Colonic mucosa (tissue), 4 donors: ENCODE data around the gene RBFOX2. TPM values are rescaled to one million over a fixed set of nuclear protein-coding genes. Genes with fewer than 3 reads are reported as not detected.

ENCODE experiments used
- DNase-seq: peaks from one replicate; pipeline ENCODE4 v3.0.0-alpha.2; 2020
- H3K27ac ChIP-seq: fragments of 200-600 bp; one replicate; pipeline ENCODE4 v1.8.0; 2021
- H3K27me3 ChIP-seq: fragments of 200-600 bp; one replicate; pipeline ENCODE4 v1.8.0; 2021
- H3K36me3 ChIP-seq: fragments of 200-600 bp; one replicate; pipeline ENCODE4 v1.8.0; 2021
- H3K4me1 ChIP-seq: fragments of 200-600 bp; one replicate; pipeline ENCODE4 v1.8.0; 2021; ENCODE audit warnings: mild to moderate bottlenecking
- H3K4me3 ChIP-seq: fragments of 200-600 bp; one replicate; pipeline ENCODE4 v1.8.0; 2021
- H3K9ac ChIP-seq, 2 donors: one replicate each; pipeline ENCODE4 v1.7.0; 2013; ENCODE audit warnings: control low read depth in 2 of 2, low read depth in 2 of 2, low read length in 2 of 2
- H3K9me3 ChIP-seq: fragments of 200-600 bp; one replicate; pipeline ENCODE4 v1.8.0; 2021
- CTCF ChIP-seq: fragments of 200-600 bp; IDR thresholded peaks from one replicate; pipeline ENCODE4 v1.8.0; 2022; ENCODE audit warnings: antibody characterized with exemption, mild to moderate bottlenecking
- intact Hi-C: fragments of 100-400 bp; cut with DNase I; formaldehyde crosslinking; loops from one replicate; pipeline ENCODE4 v1.14.1; 2022
- total RNA-seq, 2 donors: library from RNA; stranded (reverse); fragmentation: NEBNext Ultra II Directional in 1 of 2; extraction: Animal tissue kit (Norgen Biotek cat#: 25700) in 1 of 2; gene quantifications; one replicate each; pipeline ENCODE4 v1.2.1, GENCODE V29; 2021
- donor health status: healthy.
- donor health status: DM: no; HTN: no; CAD: no.
- donor health status: DM: no; HTN: no; CAD: no.

RBFOX2 gene
- total RNA-seq, 2 donors from 2014 or later, result 44.4 to 60.2 TPM

DNA sequence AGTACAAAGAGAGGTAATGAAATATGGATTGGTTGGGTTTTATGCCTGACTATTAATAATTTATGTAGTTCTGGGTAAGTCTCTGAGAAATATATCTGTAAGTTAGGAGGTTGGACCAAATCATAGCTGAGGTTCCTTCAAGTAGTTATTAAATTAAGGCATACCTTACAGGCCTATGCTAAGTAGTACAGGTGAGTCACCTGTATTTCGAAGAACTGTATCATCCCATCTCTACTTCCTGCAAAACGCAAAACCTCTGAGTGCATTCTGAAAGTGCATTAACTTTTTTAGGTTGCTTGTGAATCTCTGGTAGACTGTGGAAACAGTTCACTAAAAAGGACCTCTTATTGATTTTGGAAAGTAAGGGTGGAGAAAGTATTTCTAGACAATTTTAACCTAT, 273.9 kb downstream of the RBFOX2 start:
- intact Hi-C loops, result no loop called here
- H3K27me3 ChIP-seq, result no peaks in the 10 kb centered on the region
- no peak for DNase-seq

GRCh38 chr22:35752863-35753189, 275.8 kb downstream of the RBFOX2 start:
- H3K4me1 ChIP-seq, result no peaks in the 10 kb centered on the region
- H3K9me3 ChIP-seq, result no peaks in the 10 kb centered on the region
- TF ChIP-seq CTCF, result no peak
- H3K36me3 ChIP-seq, result no peaks in the 10 kb centered on the region
- no peaks in the 10 kb centered on the region for H3K27me3 ChIP-seq
- intact Hi-C loops, result no loop called here
- H3K9ac ChIP-seq, result no peak overlapping the region
- no peak overlapping the region for H3K27ac ChIP-seq
- DNase-seq, result no peak
- H3K4me3 ChIP-seq, result no peak overlapping the region

More for the DNA sequence above, 273.9 kb downstream of the RBFOX2 start:
- TF ChIP-seq CTCF, result no peak
- Histone ChIP-seq H3K36me3 (peaks cover 4% of the 10 kb centered on the region), H3K4me1 (no peaks in the 10 kb centered on the region), H3K4me3 (no peak overlapping the region), H3K9ac (no peak overlapping the region), H3K9me3 (no peaks in the 10 kb centered on the region), H3K27ac (no peak overlapping the region)

DNA sequence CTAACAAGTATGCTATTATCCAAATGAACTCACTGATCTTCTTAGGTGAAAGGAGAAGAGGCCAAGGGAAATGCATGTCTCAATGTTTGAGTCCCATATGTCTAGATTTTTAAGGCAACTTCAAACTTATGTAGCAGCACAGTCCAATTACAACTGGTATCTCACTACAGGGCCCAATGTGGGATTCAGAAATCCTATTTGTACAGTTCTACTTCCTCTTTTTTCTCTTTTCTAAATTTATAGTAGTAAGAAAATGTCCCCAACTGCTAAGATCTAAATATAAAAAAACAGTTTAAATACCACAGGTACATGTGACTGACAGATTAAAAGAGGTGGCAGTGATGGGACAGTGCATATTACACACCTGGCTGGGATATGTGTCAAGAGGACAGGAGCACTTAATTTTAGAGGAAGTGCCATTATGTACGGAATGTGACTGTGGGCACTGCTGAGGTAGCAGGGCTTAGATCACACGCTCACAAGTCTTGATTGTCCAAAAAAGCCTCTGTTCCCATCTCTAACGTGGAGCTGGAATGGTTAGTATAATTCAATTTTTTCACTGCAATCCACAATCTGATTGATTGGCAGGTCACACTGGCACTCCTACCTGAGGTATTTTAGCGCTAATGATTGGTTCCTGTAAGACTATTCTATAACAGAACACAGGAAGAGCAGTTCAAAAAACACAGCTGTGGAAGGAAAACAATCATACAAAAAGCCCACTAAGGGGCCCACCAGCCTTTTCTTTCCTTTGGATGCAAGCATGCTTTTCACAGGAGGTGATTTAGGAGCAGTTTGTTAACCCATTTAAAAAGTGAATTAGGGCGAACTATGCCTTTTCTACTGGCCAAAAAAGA, 276.4 kb downstream of the RBFOX2 start:
- Histone ChIP-seq H3K4me3 (no peak overlapping the region), H3K27ac (no peak overlapping the region), H3K9ac (no peak overlapping the region), H3K27me3 (no peaks in the 10 kb centered on the region), H3K4me1 (no peaks in the 10 kb centered on the region), H3K9me3 (no peaks in the 10 kb centered on the region), H3K36me3 (no peaks in the 10 kb centered on the region)
- no peak for TF ChIP-seq CTCF
- intact Hi-C loops, result no loop called here
- DNase-seq, result no peak

GRCh38 chr22:35749808-35750207, 278.8 kb downstream of the RBFOX2 start:
- Histone ChIP-seq H3K36me3 (no peaks in the 10 kb centered on the region), H3K9ac (no peak overlapping the region), H3K9me3 (no peaks in the 10 kb centered on the region), H3K27me3 (no peaks in the 10 kb centered on the region), H3K4me3 (no peak overlapping the region), H3K27ac (no peak overlapping the region), H3K4me1 (no peaks in the 10 kb centered on the region)
- no peak for DNase-seq
- intact Hi-C loops, result no loop called here
- no peak for TF ChIP-seq CTCF

DNA sequence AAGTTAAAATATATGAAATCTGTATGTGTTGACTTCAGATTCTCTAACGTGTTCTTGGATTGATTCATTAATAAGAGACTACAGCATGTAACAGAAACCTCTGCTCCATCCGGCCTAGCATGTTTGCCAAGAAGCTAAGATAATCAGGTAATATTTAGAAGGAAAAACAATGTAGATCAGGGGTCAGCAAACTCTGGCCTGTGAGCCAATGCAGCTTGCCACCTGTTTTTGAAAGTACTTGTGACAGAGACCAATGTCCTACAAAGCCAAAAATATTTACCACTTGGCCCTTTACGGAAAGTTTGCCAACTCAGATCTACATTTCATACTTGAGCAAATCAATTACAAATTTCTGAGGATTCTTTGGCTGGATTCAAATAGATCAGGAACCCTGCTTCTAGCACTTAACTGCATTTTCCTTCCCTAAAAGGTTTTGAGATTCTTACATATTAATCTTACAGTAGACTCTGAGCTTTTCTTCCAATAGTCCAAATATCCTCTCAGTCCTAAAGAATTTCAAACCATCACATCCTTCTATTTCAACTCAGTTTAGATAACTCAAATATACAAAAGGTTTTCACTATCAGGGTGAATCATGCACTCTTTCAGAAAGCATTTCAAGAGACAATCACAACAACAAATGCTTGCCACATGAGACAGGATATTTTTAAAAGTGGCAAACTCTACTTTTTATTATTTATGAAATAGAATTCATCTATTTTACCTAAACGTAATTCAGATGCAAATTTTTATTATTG, 281.5 kb downstream of the RBFOX2 start:
- H3K4me3 ChIP-seq, result no peak overlapping the region
- no peak for TF ChIP-seq CTCF
- intact Hi-C loops, result no loop called here

More for the DNA sequence above, 281.5 kb downstream of the RBFOX2 start:
- no peak overlapping the region for H3K27ac ChIP-seq
- DNase-seq, result no peak
- H3K36me3 ChIP-seq, result no peaks in the 10 kb centered on the region
- no peaks in the 10 kb centered on the region for H3K27me3 ChIP-seq
- no peak overlapping the region for H3K9ac ChIP-seq
- H3K4me1 ChIP-seq, result no peaks in the 10 kb centered on the region
- H3K9me3 ChIP-seq, result no peaks in the 10 kb centered on the region
